Thoracic aorta (tissue), 2 donors: ENCODE data around the gene TTLL11. TPM values are rescaled to one million over a fixed set of nuclear protein-coding genes. Genes with fewer than 3 reads are reported as not detected.

Source experiments
- ATAC-seq: fragments of 150-250 bp; one replicate; pipeline ENCODE4 v1.8.0; 2017; ENCODE audit warnings: low read depth; ENCODE audit not compliant: insufficient number of reproducible peaks, low FRiP score
- DNase-seq: peaks from one replicate; pipeline ENCODE4 v3.0.0-alpha.2; 2020; ENCODE audit warnings: low spot score
- H3K27ac ChIP-seq, 2 donors: fragments of 200-600 bp; sonication (generic); 1 replicate in 1 of 2; 2 replicates in 1 of 2; pipeline ENCODE4 v1.5.1; 2016; ENCODE audit warnings: mild to moderate bottlenecking in 2 of 2, moderate library complexity in 2 of 2
- H3K27me3 ChIP-seq: fragments of 200-600 bp; sonication (generic); replicated peaks from 2 replicates; pipeline ENCODE4 v1.6.0; 2016; ENCODE audit warnings: mild to moderate bottlenecking; ENCODE audit not compliant: insufficient read depth
- H3K36me3 ChIP-seq: fragments of 200-600 bp; sonication (generic); one replicate; pipeline ENCODE4 v1.5.1; 2016
- H3K4me1 ChIP-seq, 2 donors: fragments of 200-600 bp; sonication (generic); 1 replicate in 1 of 2; 2 replicates in 1 of 2; pipeline versions ENCODE4 v1.5.1 to v1.6.0; 2016; ENCODE audit warnings: low read depth in 2 of 2, mild to moderate bottlenecking in 1 of 2; ENCODE audit not compliant: control insufficient read depth in 1 of 2
- H3K4me3 ChIP-seq: fragments of 200-600 bp; sonication (generic); 2 replicates; pipeline ENCODE4 v1.5.1; 2016; ENCODE audit warnings: mild to moderate bottlenecking
- H3K9me3 ChIP-seq: fragments of 200-600 bp; sonication (generic); 2 replicates; pipeline ENCODE4 v1.5.1; 2016
- total RNA-seq, 2 donors: library from RNA; depleted of rRNA; stranded (reverse); fragments of >200 nt; gene quantifications; one replicate each; pipeline versions ENCODE4 v1.1.0 to v1.2.3, GENCODE V29; 2016
- TF ChIP-seq, protein P1 (sequence below): fragments of 200-600 bp; sonication (generic); IDR thresholded peaks from one replicate; pipeline ENCODE4 v1.5.1; 2019; ENCODE audit warnings: antibody characterized with exemption

The TTLL11 gene
- total RNA-seq, 2 donors from 2014 or later: 25.7 to 31.2 TPM

DNA sequence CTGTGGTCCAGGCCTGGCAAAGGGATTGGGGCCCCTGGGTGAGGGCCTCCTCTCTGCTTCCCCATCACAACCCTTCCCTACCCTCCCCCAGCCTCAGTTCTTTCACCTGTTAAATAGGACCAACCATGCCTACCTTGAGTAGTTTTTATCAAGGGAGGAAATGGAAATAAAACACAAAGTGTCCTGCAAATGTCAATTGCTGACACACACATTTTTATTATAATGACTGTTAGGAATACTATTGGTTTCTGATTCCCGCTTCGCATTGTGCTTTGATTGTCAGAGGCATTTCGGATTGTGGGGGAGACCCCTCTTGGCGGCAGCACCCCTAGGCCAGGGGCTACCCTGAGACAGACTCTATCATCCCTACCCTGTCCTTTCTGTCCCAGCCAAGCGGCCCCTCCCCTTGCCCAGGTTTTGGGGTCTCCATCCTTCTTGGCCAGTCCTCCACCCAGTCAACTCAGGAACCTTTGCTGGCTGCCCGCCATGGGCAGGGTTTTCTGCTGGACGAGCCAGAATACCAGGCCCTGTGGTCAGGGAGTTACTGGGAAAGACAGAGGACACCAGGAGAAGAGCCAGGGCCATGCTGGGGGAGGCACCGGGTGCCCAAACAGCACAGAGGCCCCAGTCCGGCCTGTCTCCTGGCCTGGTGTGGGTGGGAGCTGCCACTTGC, 18.4 kb upstream of the TTLL11 start:
- DNase-seq (no peak), ATAC-seq (no peak)
- H3K27ac ChIP-seq: no peak overlapping the region
- no peak overlapping the region for H3K4me3 ChIP-seq
- no peaks in the 10 kb centered on the region for H3K27me3 ChIP-seq
- peaks cover 0 to 8% of the 10 kb centered on the region in 2 donors for H3K4me1 ChIP-seq
- TF ChIP-seq, protein P1, sequence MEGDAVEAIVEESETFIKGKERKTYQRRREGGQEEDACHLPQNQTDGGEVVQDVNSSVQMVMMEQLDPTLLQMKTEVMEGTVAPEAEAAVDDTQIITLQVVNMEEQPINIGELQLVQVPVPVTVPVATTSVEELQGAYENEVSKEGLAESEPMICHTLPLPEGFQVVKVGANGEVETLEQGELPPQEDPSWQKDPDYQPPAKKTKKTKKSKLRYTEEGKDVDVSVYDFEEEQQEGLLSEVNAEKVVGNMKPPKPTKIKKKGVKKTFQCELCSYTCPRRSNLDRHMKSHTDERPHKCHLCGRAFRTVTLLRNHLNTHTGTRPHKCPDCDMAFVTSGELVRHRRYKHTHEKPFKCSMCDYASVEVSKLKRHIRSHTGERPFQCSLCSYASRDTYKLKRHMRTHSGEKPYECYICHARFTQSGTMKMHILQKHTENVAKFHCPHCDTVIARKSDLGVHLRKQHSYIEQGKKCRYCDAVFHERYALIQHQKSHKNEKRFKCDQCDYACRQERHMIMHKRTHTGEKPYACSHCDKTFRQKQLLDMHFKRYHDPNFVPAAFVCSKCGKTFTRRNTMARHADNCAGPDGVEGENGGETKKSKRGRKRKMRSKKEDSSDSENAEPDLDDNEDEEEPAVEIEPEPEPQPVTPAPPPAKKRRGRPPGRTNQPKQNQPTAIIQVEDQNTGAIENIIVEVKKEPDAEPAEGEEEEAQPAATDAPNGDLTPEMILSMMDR: no peak
- H3K36me3 ChIP-seq: no peaks in the 10 kb centered on the region
- no peaks in the 10 kb centered on the region for H3K9me3 ChIP-seq

DNA sequence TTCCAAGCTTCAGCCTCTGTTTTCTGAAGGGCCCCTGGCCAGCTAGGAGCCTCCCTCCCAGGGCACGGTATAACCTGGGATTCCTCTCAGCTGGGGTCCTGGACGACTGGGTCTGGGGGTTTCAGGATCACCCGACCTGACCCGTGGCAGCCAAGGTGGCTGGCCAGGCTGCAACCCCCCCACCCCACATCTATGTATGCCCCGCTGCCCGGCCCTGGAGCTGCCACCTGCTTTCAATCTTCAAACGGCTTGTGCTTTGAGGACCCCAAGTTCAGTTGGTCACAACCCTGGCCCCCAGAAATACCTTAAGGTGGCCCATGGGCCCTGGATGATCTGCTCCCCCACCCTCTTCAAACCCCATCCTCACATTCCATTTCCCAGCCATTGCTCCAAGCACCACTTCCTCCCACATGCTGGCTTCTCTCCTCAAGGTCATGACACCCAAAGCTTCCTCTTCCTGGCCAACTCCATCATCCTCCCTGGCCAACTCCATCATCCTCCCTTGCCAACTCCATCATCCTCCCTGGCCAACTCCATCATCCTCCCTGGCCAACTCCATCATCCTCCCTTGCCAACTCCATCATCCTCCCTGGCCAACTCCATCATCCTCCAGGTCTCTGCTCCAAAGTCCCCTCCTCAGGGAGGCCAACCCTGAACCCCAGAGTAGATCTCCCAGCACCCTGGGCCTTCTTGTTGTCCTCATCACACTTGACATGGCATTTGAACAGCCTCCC, 17.2 kb upstream of the TTLL11 start:
- DNase-seq (no peak), ATAC-seq (no peak)
- H3K27ac ChIP-seq: no peak overlapping the region

DNA sequence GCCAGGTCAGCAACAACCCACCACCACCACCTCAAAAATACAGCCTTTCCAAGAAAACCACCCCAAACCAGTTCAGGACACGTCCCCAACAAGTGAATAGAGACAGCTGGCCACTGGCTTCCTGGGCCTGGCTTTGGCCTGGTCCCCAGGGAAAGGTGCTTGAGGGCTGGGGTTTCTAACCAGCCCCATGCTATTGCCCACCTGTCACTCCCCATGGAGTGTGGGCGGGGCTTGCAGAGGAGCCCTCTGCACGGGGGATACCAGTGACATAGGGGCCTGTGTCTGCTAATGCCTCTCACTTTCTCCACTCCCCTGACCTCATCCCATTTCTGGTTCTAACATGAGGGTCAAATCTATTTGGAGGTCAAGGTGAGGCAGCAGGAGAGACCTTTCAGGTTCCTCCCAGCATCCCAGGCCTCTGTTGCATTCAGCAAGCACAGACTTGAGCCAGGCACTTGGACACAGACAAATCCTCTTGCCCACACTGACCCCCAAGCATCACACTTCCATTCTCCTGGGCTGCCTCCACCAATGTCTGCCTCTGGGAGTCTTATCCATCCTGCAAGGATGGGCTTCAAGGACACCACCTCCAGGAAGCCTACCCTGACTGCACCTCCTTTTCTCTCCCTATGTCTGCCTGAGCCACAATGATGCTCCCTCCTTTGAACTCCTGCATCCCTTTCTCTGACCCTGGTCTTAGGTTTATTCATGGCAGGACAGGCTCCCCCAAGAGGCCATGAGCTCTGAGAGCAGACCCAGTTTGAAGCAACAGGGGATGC, 16.1 kb upstream of the TTLL11 start:
- H3K36me3 ChIP-seq: no peaks in the 10 kb centered on the region
- ATAC-seq (no peak), DNase-seq (no peak)
- H3K4me1 ChIP-seq: peaks cover 0 to 8% of the 10 kb centered on the region in 2 donors
- no peak overlapping the region for H3K27ac ChIP-seq
- H3K27me3 ChIP-seq: no peaks in the 10 kb centered on the region
- H3K4me3 ChIP-seq: no peak overlapping the region
- TF ChIP-seq, protein P1: no peak
- H3K9me3 ChIP-seq: no peaks in the 10 kb centered on the region

More for the DNA sequence above, 17.2 kb upstream of the TTLL11 start:
- no peaks in the 10 kb centered on the region for H3K36me3 ChIP-seq
- TF ChIP-seq, protein P1: no peak
- H3K4me1 ChIP-seq: peaks cover 0 to 8% of the 10 kb centered on the region in 2 donors
- H3K9me3 ChIP-seq: no peaks in the 10 kb centered on the region
- no peaks in the 10 kb centered on the region for H3K27me3 ChIP-seq
- no peak overlapping the region for H3K4me3 ChIP-seq

DNA sequence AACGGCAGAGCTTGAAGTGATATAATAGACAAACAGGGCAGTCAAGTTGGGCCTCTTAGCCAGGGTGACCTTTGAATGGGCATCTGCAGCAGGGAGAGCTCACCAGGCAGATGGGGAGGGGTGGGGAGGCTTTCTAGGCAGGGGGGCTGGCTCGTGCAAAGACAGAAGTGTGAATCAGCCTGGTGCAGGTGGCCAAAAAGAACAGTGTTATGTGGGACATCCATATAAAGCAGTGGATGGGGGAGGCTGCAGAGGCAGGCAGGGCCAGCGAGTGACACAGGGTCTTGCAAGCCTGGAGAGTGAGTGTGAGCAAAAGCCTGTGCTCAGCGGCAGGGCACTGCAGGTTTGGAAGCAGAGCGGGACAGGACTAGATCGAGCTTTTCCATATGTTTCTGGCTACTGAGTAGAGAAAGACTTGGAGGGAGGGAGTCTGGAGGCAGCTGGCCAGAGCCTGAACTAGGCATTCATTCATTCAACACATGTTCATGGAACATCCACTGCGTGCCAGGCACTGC, 14.2 kb upstream of the TTLL11 start:
- TF ChIP-seq, protein P1: no peak
- Histone ChIP-seq H3K27ac (no peak overlapping the region), H3K4me1 (peaks cover 0 to 8% of the 10 kb centered on the region in 2 donors), H3K9me3 (no peaks in the 10 kb centered on the region), H3K36me3 (no peaks in the 10 kb centered on the region), H3K4me3 (no peak overlapping the region), H3K27me3 (no peaks in the 10 kb centered on the region)
- ATAC-seq (no peak), DNase-seq (no peak)

DNA sequence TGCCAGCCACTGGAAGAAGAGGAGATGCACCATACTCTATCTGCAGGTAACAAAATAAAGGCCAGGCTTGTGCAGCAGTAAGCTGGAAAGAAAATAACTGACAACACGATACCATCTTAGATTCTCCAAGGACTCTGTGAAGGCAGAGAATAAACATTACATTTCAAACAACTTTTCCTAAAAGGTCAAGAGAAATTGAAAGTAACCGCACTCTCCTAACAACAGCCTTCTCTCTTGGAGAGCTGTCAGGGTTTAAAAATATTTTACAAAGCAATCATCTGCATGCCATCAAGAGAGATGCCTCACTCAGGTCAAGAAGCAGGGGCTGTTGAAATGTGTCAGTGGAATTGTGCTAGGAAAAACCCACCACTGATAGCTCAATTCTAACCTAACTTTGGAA, 13.5 kb upstream of the TTLL11 start:
- no peaks in the 10 kb centered on the region for H3K9me3 ChIP-seq
- DNase-seq (no peak), ATAC-seq (no peak)
- TF ChIP-seq, protein P1: no peak
- no peak overlapping the region for H3K27ac ChIP-seq
- no peaks in the 10 kb centered on the region for H3K36me3 ChIP-seq
- H3K4me3 ChIP-seq: no peak overlapping the region
- H3K27me3 ChIP-seq: no peaks in the 10 kb centered on the region
- peaks cover 0 to 8% of the 10 kb centered on the region in 2 donors for H3K4me1 ChIP-seq
